Subcutaneous preadipocyte (primary cell): ENCODE data around the gene PRR23E. TPM values are rescaled to one million over a fixed set of nuclear protein-coding genes. Genes with fewer than 3 reads are reported as not detected.

Experiments
- small RNA-seq: library from RNA; depleted of rRNA; stranded (forward); fragments of <200 nt; gene quantifications from one replicate; pipeline ENCODE3, GENCODE V24; 2012
- total RNA-seq: library from RNA; depleted of rRNA; stranded (reverse); fragments of >200 nt; gene quantifications from 2 replicates; pipeline ENCODE4 v1.2.3, GENCODE V29; 2012

PRR23E gene
- not detected in 2 replicates for total RNA-seq

GRCh38 chr3:127192576-127193232 lies at the start of gene PRR23E:
Gene PRR23E, plus strand, starts transcription at chr3:127193131. Its CDS starts 3,555 bp downstream, at chr3:127196686.

Small RNA genes lying within 50 kb of the gene (small RNA-seq; reads per million reads assigned to genes)
- gene RF00019: not detected
- gene RNU6-1047P: not detected

Other genes with a start within 250 kb of the PRR23E start
- gene PLXNA1, start 210.0 kb upstream of the PRR23E start, total RNA-seq: 73.1 and 85.2 TPM in 2 replicates
- not detected in 2 replicates for gene PRR20G, start 94.9 kb downstream of the PRR23E start, total RNA-seq